ENCODE measurements around the gene GPA33.

The GPA33 gene

GRCh38 chr1:167083871-167084270 lies 6.3 kb downstream of the GPA33 start:
- H3K4me1 ChIP-seq (ENCODE audit: control insufficient read depth in 1 of 2, insufficient read depth in 2 of 2, low read length in 2 of 2), result peaks cover 12 to 18% of the 10 kb centered on the region in 2 experiments
- no CpG with 5 or more reads among the region's 3 CpGs for WGBS (ENCODE audit: extremely low coverage, insufficient coverage, insufficient read length)
- no peak overlapping the region for H3K27ac ChIP-seq (ENCODE audit: low read depth, low read length)
- no peak overlapping the region for H2BK12ac ChIP-seq (ENCODE audit: low read length)
- H3K36me3 ChIP-seq (ENCODE audit: control insufficient read depth in 1 of 2, insufficient read depth in 2 of 2, low read length in 2 of 2), result no peaks in the 10 kb centered on the region
- H3K4ac ChIP-seq (ENCODE audit: low read depth, low read length), result no peak overlapping the region
- H4K8ac ChIP-seq (ENCODE audit: low read depth, low read length), result no peak overlapping the region
- no peak overlapping the region for H4K91ac ChIP-seq (ENCODE audit: low read depth, low read length)
- peak overlapping the region; percentile 22 for H2AK5ac ChIP-seq (ENCODE audit: low read length)
- H3K79me2 ChIP-seq (ENCODE audit: control insufficient read depth, insufficient read depth, low read length, poor library complexity), result no peaks in the 10 kb centered on the region
- no peak overlapping the region for H3K4me2 ChIP-seq (ENCODE audit: low read length)
- no peaks in the 10 kb centered on the region for H3K9me3 ChIP-seq (ENCODE audit: insufficient read depth, low read depth, low read length)
- no peak overlapping the region for H3K9ac ChIP-seq (ENCODE audit: low read length)
- H3K27me3 ChIP-seq (ENCODE audit: insufficient read depth, low read length), result no peaks in the 10 kb centered on the region
- no peak overlapping the region for H3K14ac ChIP-seq (ENCODE audit: low read length)
- H3K79me1 ChIP-seq (ENCODE audit: low read length), result peaks cover 4% of the 10 kb centered on the region
- H4K12ac ChIP-seq (ENCODE audit: low read depth, low read length), result no peak overlapping the region
- no peak overlapping the region for H2AFZ ChIP-seq (ENCODE audit: insufficient read depth, low read length, poor library complexity)
- H3K18ac ChIP-seq (ENCODE audit: low read length), result no peak overlapping the region
- no peak overlapping the region for H3K23ac ChIP-seq (ENCODE audit: low read length)
- H3K4me3 ChIP-seq (ENCODE audit: low read depth, low read length), result no peak overlapping the region
- H2BK120ac ChIP-seq (ENCODE audit: insufficient read depth, low read length, poor library complexity), result no peak overlapping the region
- no peak overlapping the region for H2BK5ac ChIP-seq (ENCODE audit: low read depth, low read length, poor library complexity)
- no peak for DNase-seq

GRCh38 chr1:167083066-167083665 lies 7.0 kb downstream of the GPA33 start:
- Histone ChIP-seq H3K79me1 (ENCODE audit: low read length) (peaks cover 4% of the 10 kb centered on the region), H4K8ac (ENCODE audit: low read depth, low read length) (peak overlapping the region; percentile 19), H3K4me2 (ENCODE audit: low read length) (no peak overlapping the region), H4K91ac (ENCODE audit: low read depth, low read length) (peak overlapping the region; percentile 56), H2BK120ac (ENCODE audit: insufficient read depth, low read length, poor library complexity) (no peak overlapping the region), H2BK5ac (ENCODE audit: low read depth, low read length, poor library complexity) (no peak overlapping the region), H3K79me2 (ENCODE audit: control insufficient read depth, insufficient read depth, low read length, poor library complexity) (no peaks in the 10 kb centered on the region), H3K36me3 (ENCODE audit: control insufficient read depth in 1 of 2, insufficient read depth in 2 of 2, low read length in 2 of 2) (no peaks in the 10 kb centered on the region), H3K27me3 (ENCODE audit: insufficient read depth, low read length) (no peaks in the 10 kb centered on the region), H2AK5ac (ENCODE audit: low read length) (no peak overlapping the region), H3K9ac (ENCODE audit: low read length) (no peak overlapping the region), H3K18ac (ENCODE audit: low read length) (peak overlapping the region; percentile 29), H3K14ac (ENCODE audit: low read length) (peak overlapping the region; percentile 72), H3K4me1 (ENCODE audit: control insufficient read depth in 1 of 2, insufficient read depth in 2 of 2, low read length in 2 of 2) (peaks cover 12 to 16% of the 10 kb centered on the region in 2 experiments), H4K12ac (ENCODE audit: low read depth, low read length) (no peak overlapping the region), H3K23ac (ENCODE audit: low read length) (no peak overlapping the region), H3K4me3 (ENCODE audit: low read depth, low read length) (no peak overlapping the region), H2AFZ (ENCODE audit: insufficient read depth, low read length, poor library complexity) (no peak overlapping the region), H2BK12ac (ENCODE audit: low read length) (peak overlapping the region; percentile 30), H3K27ac (ENCODE audit: low read depth, low read length) (no peak overlapping the region), H3K9me3 (ENCODE audit: insufficient read depth, low read depth, low read length) (no peaks in the 10 kb centered on the region), H3K4ac (ENCODE audit: low read depth, low read length) (peak overlapping the region; percentile 46)
- no CpG with 5 or more reads among the region's 6 CpGs for WGBS (ENCODE audit: extremely low coverage, insufficient coverage, insufficient read length)
- peak in 1 of 2 donors; percentile 24 for DNase-seq

GRCh38 chr1:167082511-167083027 lies 7.6 kb downstream of the GPA33 start:
- H3K4me2 ChIP-seq (ENCODE audit: low read length), result no peak overlapping the region
- WGBS (ENCODE audit: extremely low coverage, insufficient coverage, insufficient read length), result no CpG with 5 or more reads among the region's 11 CpGs
- no peak overlapping the region for H2AFZ ChIP-seq (ENCODE audit: insufficient read depth, low read length, poor library complexity)

GRCh38 chr1:167081594-167082156 lies 8.5 kb downstream of the GPA33 start:
- Histone ChIP-seq H3K4me2 (ENCODE audit: low read length) (no peak overlapping the region), H3K18ac (ENCODE audit: low read length) (no peak overlapping the region), H2BK5ac (ENCODE audit: low read depth, low read length, poor library complexity) (no peak overlapping the region), H4K91ac (ENCODE audit: low read depth, low read length) (no peak overlapping the region), H3K36me3 (ENCODE audit: control insufficient read depth in 1 of 2, insufficient read depth in 2 of 2, low read length in 2 of 2) (no peaks in the 10 kb centered on the region), H3K27me3 (ENCODE audit: insufficient read depth, low read length) (no peaks in the 10 kb centered on the region), H2AFZ (ENCODE audit: insufficient read depth, low read length, poor library complexity) (no peak overlapping the region), H3K4me1 (ENCODE audit: control insufficient read depth in 1 of 2, insufficient read depth in 2 of 2, low read length in 2 of 2) (peaks cover 12 to 18% of the 10 kb centered on the region in 2 experiments), H4K8ac (ENCODE audit: low read depth, low read length) (no peak overlapping the region), H3K79me2 (ENCODE audit: control insufficient read depth, insufficient read depth, low read length, poor library complexity) (no peaks in the 10 kb centered on the region), H3K79me1 (ENCODE audit: low read length) (peaks cover 4% of the 10 kb centered on the region), H3K9ac (ENCODE audit: low read length) (no peak overlapping the region), H3K4ac (ENCODE audit: low read depth, low read length) (no peak overlapping the region), H2BK120ac (ENCODE audit: insufficient read depth, low read length, poor library complexity) (no peak overlapping the region), H4K12ac (ENCODE audit: low read depth, low read length) (no peak overlapping the region), H3K14ac (ENCODE audit: low read length) (no peak overlapping the region), H2BK12ac (ENCODE audit: low read length) (no peak overlapping the region), H3K9me3 (ENCODE audit: insufficient read depth, low read depth, low read length) (no peaks in the 10 kb centered on the region), H2AK5ac (ENCODE audit: low read length) (no peak overlapping the region), H3K27ac (ENCODE audit: low read depth, low read length) (no peak overlapping the region), H3K4me3 (ENCODE audit: low read depth, low read length) (no peak overlapping the region), H3K23ac (ENCODE audit: low read length) (no peak overlapping the region)
- WGBS (ENCODE audit: extremely low coverage, insufficient coverage, insufficient read length), result no CpG with 5 or more reads among the region's 8 CpGs
- DNase-seq, result no peak

More at GRCh38 chr1:167082511-167083027, 7.6 kb downstream of the GPA33 start:
- H4K8ac ChIP-seq (ENCODE audit: low read depth, low read length), result peak overlapping the region; percentile 26
- no peaks in the 10 kb centered on the region for H3K9me3 ChIP-seq (ENCODE audit: insufficient read depth, low read depth, low read length)
- H3K79me1 ChIP-seq (ENCODE audit: low read length), result peaks cover 4% of the 10 kb centered on the region
- H2BK120ac ChIP-seq (ENCODE audit: insufficient read depth, low read length, poor library complexity), result no peak overlapping the region
- peak overlapping the region; percentile 3 for H4K91ac ChIP-seq (ENCODE audit: low read depth, low read length)
- H3K4me3 ChIP-seq (ENCODE audit: low read depth, low read length), result no peak overlapping the region
- H3K9ac ChIP-seq (ENCODE audit: low read length), result no peak overlapping the region
- peak; percentile 87 to 91 for DNase-seq
- H3K27ac ChIP-seq (ENCODE audit: low read depth, low read length), result no peak overlapping the region
- no peaks in the 10 kb centered on the region for H3K36me3 ChIP-seq (ENCODE audit: control insufficient read depth in 1 of 2, insufficient read depth in 2 of 2, low read length in 2 of 2)
- no peak overlapping the region for H3K23ac ChIP-seq (ENCODE audit: low read length)
- H3K79me2 ChIP-seq (ENCODE audit: control insufficient read depth, insufficient read depth, low read length, poor library complexity), result no peaks in the 10 kb centered on the region
- H3K4ac ChIP-seq (ENCODE audit: low read depth, low read length), result no peak overlapping the region
- no peak overlapping the region for H2BK5ac ChIP-seq (ENCODE audit: low read depth, low read length, poor library complexity)
- peak overlapping the region; percentile 30 for H2BK12ac ChIP-seq (ENCODE audit: low read length)
- H3K18ac ChIP-seq (ENCODE audit: low read length), result peak overlapping the region; percentile 14
- H4K12ac ChIP-seq (ENCODE audit: low read depth, low read length), result no peak overlapping the region
- H3K27me3 ChIP-seq (ENCODE audit: insufficient read depth, low read length), result no peaks in the 10 kb centered on the region
- H3K14ac ChIP-seq (ENCODE audit: low read length), result peak overlapping the region; percentile 5
- H2AK5ac ChIP-seq (ENCODE audit: low read length), result no peak overlapping the region
- peaks cover 12 to 18% of the 10 kb centered on the region in 2 experiments for H3K4me1 ChIP-seq (ENCODE audit: control insufficient read depth in 1 of 2, insufficient read depth in 2 of 2, low read length in 2 of 2)

Measured in trophoblast cell (in vitro differentiated cells and primary cell).